Liver (tissue), 9 donors: Measurements from ENCODE around the gene AJUBA. TPM values are rescaled to one million over a fixed set of nuclear protein-coding genes. Genes with fewer than 3 reads are reported as not detected.

ENCODE experiments used
- DNase-seq: peaks from one replicate; pipeline ENCODE4 v3.0.0-alpha.2; 2017; ENCODE audit warnings: low spot score
- H3K27ac ChIP-seq, 2 donors: one replicate each; pipeline ENCODE4 v1.7.0; 2013; ENCODE audit warnings: inconsistent platforms in 2 of 2, low read length in 2 of 2, control low read depth in 1 of 2, low read depth in 1 of 2, mild to moderate bottlenecking in 1 of 2
- H3K27me3 ChIP-seq, 4 donors: one replicate each; pipeline versions ENCODE4 v1.6.1 to v1.7.0; 2013; ENCODE audit warnings: low read length in 3 of 4, inconsistent platforms in 1 of 4, mild to moderate bottlenecking in 1 of 4, moderate library complexity in 1 of 4; ENCODE audit not compliant: control insufficient read depth in 4 of 4, insufficient read depth in 4 of 4
- H3K36me3 ChIP-seq, 4 donors: one replicate each; pipeline versions ENCODE4 v1.6.1 to v1.7.0; 2013; ENCODE audit warnings: low read length in 3 of 4, mild to moderate bottlenecking in 3 of 4, low read depth in 1 of 4, moderate library complexity in 1 of 4; ENCODE audit not compliant: control insufficient read depth in 4 of 4, insufficient read depth in 3 of 4
- H3K4me1 ChIP-seq, 4 donors: one replicate each; pipeline versions ENCODE4 v1.6.1 to v1.7.0; 2013; ENCODE audit warnings: low read length in 3 of 4, mild to moderate bottlenecking in 3 of 4, moderate library complexity in 1 of 4; ENCODE audit not compliant: control insufficient read depth in 4 of 4, insufficient read depth in 4 of 4
- H3K4me3 ChIP-seq, 3 donors: one replicate each; pipeline versions ENCODE4 v1.6.1 to v1.7.0; 2013; ENCODE audit warnings: low read length in 3 of 3, control low read depth in 1 of 3, low read depth in 1 of 3, mild to moderate bottlenecking in 1 of 3
- H3K9ac ChIP-seq, 2 donors: one replicate each; pipeline ENCODE4 v1.7.0; 2013; ENCODE audit warnings: low read length in 2 of 2, mild to moderate bottlenecking in 2 of 2, moderate library complexity in 2 of 2, control low read depth in 1 of 2, low read depth in 1 of 2
- H3K9me3 ChIP-seq, 4 donors: one replicate each; pipeline versions ENCODE4 v1.6.1 to v1.7.0; 2013; ENCODE audit warnings: low read length in 3 of 4; ENCODE audit not compliant: control insufficient read depth in 4 of 4
- EGR1 ChIP-seq, 2 donors: IDR thresholded peaks; 2 replicates each; pipeline ENCODE4 v1.6.1; 2016 to 2018; ENCODE audit warnings: antibody characterized with exemption in 2 of 2, low read depth in 2 of 2
- FOXA1 ChIP-seq: IDR thresholded peaks from 2 replicates; pipeline ENCODE4 v1.6.1; 2016; ENCODE audit warnings: antibody characterized with exemption
- FOXA2 ChIP-seq: IDR thresholded peaks from 2 replicates; pipeline ENCODE4 v1.6.1; 2016; ENCODE audit warnings: antibody characterized with exemption
- HNF4A ChIP-seq, 2 donors: conservative IDR thresholded peaks; 2 replicates each; pipeline ENCODE4 v1.6.1; 2016; ENCODE audit warnings: antibody characterized with exemption in 2 of 2, mild to moderate bottlenecking in 2 of 2
- HNF4G ChIP-seq: IDR thresholded peaks from 2 replicates; pipeline ENCODE4 v1.6.1; 2016; ENCODE audit warnings: antibody characterized with exemption
- JUND ChIP-seq, 2 donors: IDR thresholded peaks; 2 replicates each; pipeline ENCODE4 v1.6.1; 2016; ENCODE audit warnings: antibody characterized with exemption in 2 of 2
- RAD21 ChIP-seq, 2 donors: IDR thresholded peaks; 2 replicates each; pipeline ENCODE4 v1.6.1; 2016; ENCODE audit warnings: antibody characterized with exemption in 2 of 2, mild to moderate bottlenecking in 2 of 2
- RXRA ChIP-seq, 2 donors: IDR thresholded peaks; 2 replicates each; pipeline ENCODE4 v1.6.1; 2017 to 2018; ENCODE audit warnings: antibody characterized with exemption in 2 of 2, mild to moderate bottlenecking in 1 of 2
- SP1 ChIP-seq: IDR thresholded peaks from 2 replicates; pipeline ENCODE4 v1.6.1; 2018; ENCODE audit warnings: antibody characterized with exemption, mild to moderate bottlenecking
- TAF1 ChIP-seq: conservative IDR thresholded peaks from 2 replicates; pipeline ENCODE4 v1.6.1; 2016; ENCODE audit warnings: antibody characterized with exemption, mild to moderate bottlenecking
- YY1 ChIP-seq: IDR thresholded peaks from 2 replicates; pipeline ENCODE4 v1.6.1; 2016; ENCODE audit warnings: antibody characterized with exemption, mild to moderate bottlenecking
- WGBS: extraction: QIAGEN DNeasy Blood & Tissue Kit; methylation state at CpG from one replicate; pipeline ENCODE4 v1.1.7; 2013; 5-methylcytosine and 5-hydroxymethylcytosine counted together
- polyA plus RNA-seq, 2 donors: library from polyadenylated mRNA; stranded (reverse) in 1 of 2; unstranded in 1 of 2; fragments of 200-250 nt in 1 of 2; fragments of >200 nt in 1 of 2; fragmentation: Nextera tagmentation in 1 of 2; extraction: Ambion mirVana in 1 of 2; gene quantifications; one replicate each; pipeline versions ENCODE4 v1.2.1 to v1.2.3, GENCODE V29; 2013 to 2015
- total RNA-seq, 2 donors: library from RNA; depleted of rRNA; stranded (reverse); fragments of >200 nt; gene quantifications; one replicate each; pipeline ENCODE4 v1.2.3, GENCODE V29; 2014
- TF ChIP-seq, protein P1 (sequence below): IDR thresholded peaks from 2 replicates; pipeline ENCODE4 v1.6.1; 2016; ENCODE audit warnings: antibody characterized with exemption
- TF ChIP-seq, protein P2 (sequence below): IDR thresholded peaks from 2 replicates; pipeline ENCODE4 v1.6.1; 2016; ENCODE audit warnings: antibody characterized with exemption
- TF ChIP-seq, protein P3 (sequence below): IDR thresholded peaks from 2 replicates; pipeline ENCODE4 v1.6.1; 2016; ENCODE audit warnings: antibody characterized with exemption
- donor health status: healthy.
- donor health status: healthy.
- donor health status: healthy.
- donor health status: healthy.
- donor health status: healthy.

Gene AJUBA
- total and polyA plus RNA-seq, 4 donors: 15.5 to 34.9 (median 19.6) TPM

DNA sequence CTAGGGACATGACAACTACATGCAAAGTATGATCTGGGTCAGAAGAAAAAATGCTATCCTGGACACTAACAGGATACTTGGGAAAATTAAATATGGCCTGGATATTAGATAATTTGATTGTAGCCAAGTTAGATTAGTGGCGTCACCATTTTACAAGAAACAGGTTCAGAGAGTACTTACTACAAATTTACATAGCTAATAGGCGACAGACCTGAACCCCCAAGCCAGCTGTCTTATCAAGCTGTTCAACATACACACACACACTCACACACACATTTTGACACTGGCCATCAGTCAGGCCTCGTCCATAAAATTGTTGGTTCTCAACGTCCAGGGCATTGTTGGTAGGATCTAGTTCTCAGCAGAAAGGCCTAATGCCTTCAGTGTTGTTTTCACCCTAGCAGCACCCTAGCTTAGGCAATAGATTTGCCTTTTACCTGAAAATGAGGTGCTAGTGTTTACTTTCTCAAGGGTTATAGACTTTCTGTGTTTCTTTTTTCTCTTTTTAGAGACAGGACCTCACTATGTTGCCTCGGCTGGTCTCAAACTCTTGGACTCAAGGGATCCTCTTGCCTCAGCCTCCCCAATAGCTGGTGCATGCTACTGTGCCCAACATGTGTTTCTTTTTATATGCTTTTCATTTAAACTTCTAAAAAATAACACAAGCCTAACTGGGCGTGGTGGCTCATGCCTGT, 30.9 kb upstream of the AJUBA start:
- no peak for TF ChIP-seq HNF4G
- TF ChIP-seq, protein P1, sequence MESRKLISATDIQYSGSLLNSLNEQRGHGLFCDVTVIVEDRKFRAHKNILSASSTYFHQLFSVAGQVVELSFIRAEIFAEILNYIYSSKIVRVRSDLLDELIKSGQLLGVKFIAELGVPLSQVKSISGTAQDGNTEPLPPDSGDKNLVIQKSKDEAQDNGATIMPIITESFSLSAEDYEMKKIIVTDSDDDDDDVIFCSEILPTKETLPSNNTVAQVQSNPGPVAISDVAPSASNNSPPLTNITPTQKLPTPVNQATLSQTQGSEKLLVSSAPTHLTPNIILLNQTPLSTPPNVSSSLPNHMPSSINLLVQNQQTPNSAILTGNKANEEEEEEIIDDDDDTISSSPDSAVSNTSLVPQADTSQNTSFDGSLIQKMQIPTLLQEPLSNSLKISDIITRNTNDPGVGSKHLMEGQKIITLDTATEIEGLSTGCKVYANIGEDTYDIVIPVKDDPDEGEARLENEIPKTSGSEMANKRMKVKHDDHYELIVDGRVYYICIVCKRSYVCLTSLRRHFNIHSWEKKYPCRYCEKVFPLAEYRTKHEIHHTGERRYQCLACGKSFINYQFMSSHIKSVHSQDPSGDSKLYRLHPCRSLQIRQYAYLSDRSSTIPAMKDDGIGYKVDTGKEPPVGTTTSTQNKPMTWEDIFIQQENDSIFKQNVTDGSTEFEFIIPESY: no peak
- TF ChIP-seq EGR1 (IDR thresholded peaks at IDR 0.05; ENCODE audit: low read depth in 2 of 2): no peak
- TF ChIP-seq FOXA1: no peak
- no peak for TF ChIP-seq FOXA2
- TF ChIP-seq, protein P2, sequence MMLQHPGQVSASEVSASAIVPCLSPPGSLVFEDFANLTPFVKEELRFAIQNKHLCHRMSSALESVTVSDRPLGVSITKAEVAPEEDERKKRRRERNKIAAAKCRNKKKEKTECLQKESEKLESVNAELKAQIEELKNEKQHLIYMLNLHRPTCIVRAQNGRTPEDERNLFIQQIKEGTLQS: no peak
- TF ChIP-seq RXRA (IDR thresholded peaks at IDR 0.05): no peak
- no peak for DNase-seq
- H3K9me3 ChIP-seq: no peaks in the 10 kb centered on the region
- H3K4me3 ChIP-seq: no peak overlapping the region
- H3K27ac ChIP-seq: no peak overlapping the region
- H3K4me1 ChIP-seq: peaks cover 1 to 5% (median 2%) of the 10 kb centered on the region in 4 donors
- no peaks in the 10 kb centered on the region for H3K36me3 ChIP-seq
- H3K9ac ChIP-seq: no peak overlapping the region
- WGBS: 82% methylated on average over 6 of the region's 6 CpGs
- H3K27me3 ChIP-seq: no peaks in the 10 kb centered on the region

DNA sequence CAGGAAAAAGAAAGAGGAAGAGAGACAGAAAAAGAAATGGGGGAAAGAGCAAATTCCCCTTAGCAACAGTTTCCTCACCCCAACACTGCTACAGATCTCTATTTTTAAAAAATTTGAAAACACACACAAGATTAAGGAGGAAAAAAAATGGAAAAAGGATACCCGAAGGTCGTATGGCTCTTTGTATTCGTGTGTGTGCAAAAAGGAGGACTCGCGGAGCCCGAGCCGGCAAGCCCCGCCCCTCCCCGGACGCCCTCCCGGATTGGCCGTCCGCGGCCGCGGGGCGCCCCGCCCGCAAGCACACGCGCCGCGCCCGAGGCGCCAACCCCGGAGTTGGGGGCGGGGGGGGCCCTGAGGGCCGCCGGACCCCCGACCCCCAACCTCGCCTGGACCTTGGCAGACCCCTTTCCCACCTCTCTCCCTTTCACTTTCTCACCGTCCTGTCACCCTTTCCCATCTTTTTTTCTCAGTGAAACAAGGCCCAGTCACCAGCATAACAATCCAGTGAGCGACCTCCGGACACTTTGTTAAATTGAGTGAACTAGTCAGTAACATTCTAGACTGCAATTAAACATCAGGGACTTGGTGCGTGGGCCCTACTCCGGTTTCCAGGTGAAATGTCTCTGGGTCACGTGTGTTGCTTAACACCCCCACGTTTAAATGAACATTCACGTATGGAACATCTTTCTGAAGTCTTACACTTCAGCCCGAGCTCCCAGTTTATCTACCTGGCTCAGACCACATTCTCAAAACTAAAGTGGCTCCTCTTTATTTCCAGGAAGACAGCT, 27.8 kb upstream of the AJUBA start, which contains the start of gene C14orf93:
Gene C14orf93 (minus strand): TSS at position 205 of the 788 bp plus-strand sequence. CDS start 11,120 bp downstream, outside the sequence.
- 2% methylated on average over 40 of the region's 40 CpGs for WGBS
- Histone ChIP-seq H3K36me3 (no peaks in the 10 kb centered on the region), H3K27me3 (no peaks in the 10 kb centered on the region), H3K4me3 (peak within 1 kb of the TSS; percentile 65 to 83 (median 70)), H3K27ac (peak within 1 kb of the TSS; percentile 69 to 80), H3K9me3 (no peaks in the 10 kb centered on the region), H3K4me1 (peaks cover 3 to 14% (median 7%) of the 10 kb centered on the region in 4 donors), H3K9ac (peak within 1 kb of the TSS in 1 of 2 donors; percentile 79)
- TF ChIP-seq EGR1 (IDR thresholded peaks at IDR 0.05; ENCODE audit: low read depth in 2 of 2) (no peak), YY1 (no peak), SP1 (peak; percentile 6), RAD21 (IDR thresholded peaks at IDR 0.05) (no peak), HNF4A (conservative IDR thresholded peaks at IDR 0.05) (no peak)
- DNase-seq: peak; percentile 88

DNA sequence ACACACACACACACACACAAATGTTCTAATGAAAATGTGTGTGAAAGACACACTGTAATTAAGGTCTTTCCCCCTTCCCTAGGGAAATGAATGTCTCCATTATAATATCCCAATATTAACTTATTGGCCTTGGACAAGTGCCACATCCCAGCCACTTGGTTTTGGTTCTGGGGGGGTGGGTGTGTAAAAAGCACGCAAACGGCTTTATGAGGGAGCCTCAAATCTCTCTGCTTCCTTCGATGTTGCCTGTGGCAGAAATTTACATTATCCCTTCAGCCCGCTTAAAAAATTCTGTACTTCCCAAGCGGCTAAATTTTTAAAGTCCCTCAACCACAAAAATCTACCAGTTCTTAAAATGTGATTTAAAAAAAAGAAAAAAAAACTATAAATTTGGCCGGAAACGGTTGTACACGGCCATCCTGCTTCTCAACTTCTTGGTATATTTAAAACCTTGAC, 27.2 kb upstream of the AJUBA start:
- TF ChIP-seq FOXA1 (no peak), TAF1 (no peak), JUND (IDR thresholded peaks at IDR 0.05) (no peak), HNF4A (conservative IDR thresholded peaks at IDR 0.05) (no peak)
- TF ChIP-seq, protein P3, sequence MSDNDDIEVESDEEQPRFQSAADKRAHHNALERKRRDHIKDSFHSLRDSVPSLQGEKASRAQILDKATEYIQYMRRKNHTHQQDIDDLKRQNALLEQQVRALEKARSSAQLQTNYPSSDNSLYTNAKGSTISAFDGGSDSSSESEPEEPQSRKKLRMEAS: no peak
- Histone ChIP-seq H3K27me3 (no peaks in the 10 kb centered on the region), H3K9me3 (no peaks in the 10 kb centered on the region), H3K9ac (peak overlapping the region in 1 of 2 donors; percentile 79), H3K27ac (peak overlapping the region; percentile 69 to 80), H3K4me3 (peak overlapping the region; percentile 62 to 83 (median 65)), H3K4me1 (peaks cover 3 to 14% (median 7%) of the 10 kb centered on the region in 4 donors), H3K36me3 (no peaks in the 10 kb centered on the region)
- DNase-seq: no peak
- WGBS: 37% methylated on average over 8 of the region's 8 CpGs
